Islet precursor cell (in vitro differentiated cells): ENCODE results near the gene LIPJ.
A peak's percentile ranks its signal among the peaks of the same experiment; 100 is the strongest.

Source experiments
- DNase-seq: peaks from one replicate; pipeline ENCODE4 v3.0.0-alpha.2; 2018

LIPJ gene

GRCh38 chr10:88608052-88608732 lies 21.6 kb downstream of the LIPJ start:
- DNase-seq = no peak

- DNase-seq = no peak
Measured at GRCh38 chr10:88608780-88609179, 22.2 kb downstream of the LIPJ start.

GRCh38 chr10:88616250-88616977 lies 29.9 kb downstream of the LIPJ start:
- peak; percentile 46 for DNase-seq

- DNase-seq = no peak
Measured at GRCh38 chr10:88617772-88618300, 31.3 kb downstream of the LIPJ start.

GRCh38 chr10:88618496-88618895 lies 31.9 kb downstream of the LIPJ start:
- no peak for DNase-seq

GRCh38 chr10:88620441-88620840 lies 33.9 kb downstream of the LIPJ start:
- DNase-seq = no peak

GRCh38 chr10:88623835-88624234 lies 37.3 kb downstream of the LIPJ start:
- no peak for DNase-seq

GRCh38 chr10:88624840-88625239 lies 38.3 kb downstream of the LIPJ start:
- DNase-seq = no peak

GRCh38 chr10:88640186-88640585 lies 53.6 kb downstream of the LIPJ start:
- no peak for DNase-seq

- no peak for DNase-seq
Measured at GRCh38 chr10:88642209-88642608, 55.6 kb downstream of the LIPJ start.

- DNase-seq = no peak
Measured at GRCh38 chr10:88642963-88643362, 56.4 kb downstream of the LIPJ start.

- DNase-seq = no peak
Measured at GRCh38 chr10:88647061-88647615, 60.6 kb downstream of the LIPJ start.

GRCh38 chr10:88651101-88651551 lies 64.6 kb downstream of the LIPJ start:
- DNase-seq = no peak

- no peak for DNase-seq
Measured at GRCh38 chr10:88652616-88653015, 66.1 kb downstream of the LIPJ start.
